Muscle layer of duodenum (tissue), 2 donors: Measurements from ENCODE around the gene PABPC1L.

Experiments used
- H3K27ac ChIP-seq: one replicate; pipeline ENCODE4 v1.7.0; 2013; ENCODE audit warnings: mild to moderate bottlenecking, low read length
- H3K27me3 ChIP-seq: one replicate; pipeline ENCODE4 v1.7.0; 2013; ENCODE audit warnings: low read depth, mild to moderate bottlenecking, control low read depth, low read length
- H3K36me3 ChIP-seq, 2 donors: one replicate each; pipeline ENCODE4 v1.7.0; 2013; ENCODE audit warnings: low read length in 2 of 2, control low read depth in 1 of 2, mild to moderate bottlenecking in 1 of 2; ENCODE audit not compliant: insufficient read depth in 2 of 2, control insufficient read depth in 1 of 2
- H3K4me1 ChIP-seq, 2 donors: one replicate each; pipeline ENCODE4 v1.7.0; 2013; ENCODE audit warnings: low read length in 2 of 2, mild to moderate bottlenecking in 2 of 2, control low read depth in 1 of 2, moderate library complexity in 1 of 2; ENCODE audit not compliant: insufficient read depth in 2 of 2, control insufficient read depth in 1 of 2
- H3K4me3 ChIP-seq, 2 donors: one replicate each; pipeline ENCODE4 v1.7.0; 2013; ENCODE audit warnings: low read length in 2 of 2, low read depth in 1 of 2, mild to moderate bottlenecking in 1 of 2
- H3K9me3 ChIP-seq, 2 donors: one replicate each; pipeline ENCODE4 v1.7.0; 2013; ENCODE audit warnings: low read length in 2 of 2, control low read depth in 1 of 2, mild to moderate bottlenecking in 1 of 2; ENCODE audit not compliant: control insufficient read depth in 1 of 2
- donor health status: healthy.

PABPC1L gene

DNA sequence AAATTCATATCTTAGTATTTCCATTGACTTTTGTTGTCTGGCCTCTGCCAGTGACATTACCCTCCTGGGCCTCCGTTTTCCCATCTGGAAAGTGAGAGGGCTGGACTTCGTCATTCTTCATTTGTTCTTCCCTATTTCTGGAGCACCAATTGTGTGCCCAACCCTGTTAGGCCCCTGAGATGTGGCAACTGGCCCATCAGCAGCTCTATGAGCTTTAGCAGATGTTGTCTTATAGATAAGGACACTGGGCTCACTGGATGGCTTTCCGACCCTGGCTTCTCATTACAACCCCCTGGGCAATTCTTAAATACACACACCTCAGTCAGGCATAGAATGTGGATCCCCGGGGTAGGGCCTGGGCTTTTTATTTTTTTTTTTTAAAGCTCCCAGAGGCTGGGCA, 14.7 kb downstream of the PABPC1L start:
- Histone ChIP-seq H3K36me3 (peaks cover 0 to 7% of the 10 kb centered on the region in 2 donors), H3K27ac (no peak overlapping the region), H3K9me3 (no peaks in the 10 kb centered on the region), H3K27me3 (no peaks in the 10 kb centered on the region), H3K4me1 (no peaks in the 10 kb centered on the region), H3K4me3 (no peak overlapping the region)

DNA sequence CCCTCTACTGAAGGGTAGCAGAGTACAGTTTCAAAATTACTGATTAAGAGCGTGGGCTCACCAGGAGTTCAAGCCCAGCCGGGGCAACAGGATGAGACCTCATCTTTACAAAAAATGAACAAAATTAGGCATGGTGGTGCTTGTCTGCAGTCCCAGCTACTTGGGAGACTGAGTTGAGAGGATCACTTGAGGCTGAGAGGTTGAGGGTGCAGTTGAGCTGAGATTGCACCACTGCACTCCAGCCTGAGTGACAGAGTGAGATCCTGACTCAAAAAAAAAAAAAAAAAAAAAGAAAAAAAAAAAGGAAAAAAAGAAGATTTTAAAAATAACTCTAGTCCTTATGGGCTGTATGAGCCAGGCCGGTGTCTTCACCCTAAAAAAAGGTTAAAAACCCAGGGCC, 18.7 kb downstream of the PABPC1L start:
- H3K4me1 ChIP-seq: no peaks in the 10 kb centered on the region
- H3K4me3 ChIP-seq: no peak overlapping the region
- H3K9me3 ChIP-seq: no peaks in the 10 kb centered on the region
- H3K36me3 ChIP-seq: peaks cover 0 to 9% of the 10 kb centered on the region in 2 donors
- no peaks in the 10 kb centered on the region for H3K27me3 ChIP-seq
- no peak overlapping the region for H3K27ac ChIP-seq

DNA sequence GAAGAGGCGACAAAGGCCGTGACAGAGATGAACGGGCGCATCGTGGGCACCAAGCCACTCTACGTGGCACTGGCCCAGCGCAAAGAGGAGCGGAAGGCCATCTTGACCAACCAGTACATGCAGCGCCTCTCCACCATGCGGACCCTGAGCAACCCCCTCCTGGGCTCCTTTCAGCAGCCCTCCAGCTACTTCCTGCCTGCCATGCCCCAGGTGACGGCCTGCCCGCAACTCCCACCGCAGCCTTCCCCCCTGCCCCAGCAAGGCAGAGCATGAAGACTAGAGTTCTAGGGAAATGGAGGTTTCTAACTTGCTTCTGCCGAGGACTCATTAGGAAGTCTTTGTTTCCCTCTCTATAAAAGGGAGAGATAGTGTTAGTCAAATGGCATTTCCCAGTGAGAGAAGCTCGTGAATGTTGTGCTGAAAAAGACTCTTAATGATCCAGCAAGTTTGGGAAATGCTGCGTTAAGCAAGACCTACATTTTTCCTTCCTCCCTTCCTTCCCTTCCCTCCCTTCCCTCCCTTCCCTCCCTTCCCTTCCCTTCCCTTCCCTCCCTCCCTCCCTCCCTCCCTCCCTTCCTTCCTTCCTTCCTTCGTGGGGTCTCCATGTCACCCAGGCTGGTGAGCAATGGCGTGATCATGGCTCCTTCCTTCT, 20.8 kb downstream of the PABPC1L start:
- H3K36me3 ChIP-seq: peaks cover 0 to 9% of the 10 kb centered on the region in 2 donors
- H3K9me3 ChIP-seq: no peaks in the 10 kb centered on the region
- no peaks in the 10 kb centered on the region for H3K4me1 ChIP-seq
- H3K27ac ChIP-seq: no peak overlapping the region
- no peak overlapping the region for H3K4me3 ChIP-seq
- no peaks in the 10 kb centered on the region for H3K27me3 ChIP-seq

DNA sequence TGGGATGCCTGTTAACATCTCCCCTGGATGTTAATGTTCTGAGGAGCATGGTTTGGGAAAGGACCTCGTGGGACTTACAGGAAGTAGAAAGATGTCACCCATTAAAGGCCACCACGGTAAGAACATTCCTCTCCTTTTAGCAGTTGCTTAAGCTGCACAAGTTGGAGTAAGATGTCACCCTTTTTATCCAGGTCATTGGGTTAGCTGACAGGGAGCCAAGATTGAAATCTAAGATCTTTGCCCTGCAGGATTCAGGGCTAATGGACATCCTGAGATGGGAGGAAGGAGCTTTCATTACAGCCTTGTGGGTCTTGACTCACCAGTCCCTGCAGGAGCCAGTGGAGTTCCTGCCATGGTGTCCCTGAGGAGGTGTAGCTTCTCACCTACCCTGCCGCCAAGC, 22.1 kb downstream of the PABPC1L start:
- Histone ChIP-seq H3K27me3 (no peaks in the 10 kb centered on the region), H3K36me3 (peaks cover 0 to 16% of the 10 kb centered on the region in 2 donors), H3K4me3 (no peak overlapping the region), H3K27ac (no peak overlapping the region), H3K4me1 (no peaks in the 10 kb centered on the region), H3K9me3 (no peaks in the 10 kb centered on the region)

DNA sequence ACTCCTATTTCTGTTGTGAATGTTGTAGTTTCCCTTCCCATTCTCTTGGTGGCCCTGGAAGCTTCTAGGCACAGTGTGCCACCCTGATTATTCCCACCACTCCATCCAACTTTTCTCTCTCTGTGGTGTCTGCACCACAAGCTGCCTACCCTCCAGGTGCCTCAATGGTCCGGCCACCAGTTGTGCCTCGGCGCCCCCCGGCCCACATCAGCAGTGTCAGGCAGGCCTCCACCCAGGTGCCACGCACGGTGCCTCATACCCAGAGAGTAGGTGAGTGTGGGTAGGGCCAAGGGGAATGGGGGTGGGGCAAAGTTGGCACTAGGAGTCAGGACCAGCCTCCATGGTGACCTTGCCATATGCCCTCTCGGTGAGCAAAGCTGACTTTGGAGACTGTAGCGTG, 23.1 kb downstream of the PABPC1L start:
- Histone ChIP-seq H3K4me1 (no peaks in the 10 kb centered on the region), H3K36me3 (peaks cover 0 to 24% of the 10 kb centered on the region in 2 donors), H3K9me3 (no peaks in the 10 kb centered on the region), H3K27ac (no peak overlapping the region), H3K4me3 (no peak overlapping the region), H3K27me3 (no peaks in the 10 kb centered on the region)

DNA sequence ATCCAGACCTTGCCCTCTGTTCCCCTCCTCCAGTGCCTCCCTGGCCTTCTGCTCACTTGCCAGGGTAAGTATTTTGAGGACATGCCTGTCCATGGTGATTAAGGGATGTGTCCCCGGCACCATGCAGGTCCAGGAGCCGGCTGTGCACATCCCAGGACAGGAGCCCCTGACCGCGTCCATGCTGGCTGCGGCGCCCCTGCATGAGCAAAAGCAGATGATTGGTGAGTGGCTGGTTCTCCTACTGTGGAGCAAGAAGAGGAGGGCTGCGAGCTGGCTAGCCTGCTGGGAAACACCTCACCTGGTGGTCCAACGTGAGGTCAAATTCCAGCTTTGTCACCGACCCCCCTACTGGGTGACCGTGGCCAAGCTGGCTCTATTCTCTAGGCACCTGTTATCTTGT, 26.6 kb downstream of the PABPC1L start:
- H3K36me3 ChIP-seq: peaks cover 18 to 33% of the 10 kb centered on the region in 2 donors
- no peaks in the 10 kb centered on the region for H3K4me1 ChIP-seq
- H3K9me3 ChIP-seq: no peaks in the 10 kb centered on the region
- H3K4me3 ChIP-seq: no peak overlapping the region
- no peak overlapping the region for H3K27ac ChIP-seq
- no peaks in the 10 kb centered on the region for H3K27me3 ChIP-seq

DNA sequence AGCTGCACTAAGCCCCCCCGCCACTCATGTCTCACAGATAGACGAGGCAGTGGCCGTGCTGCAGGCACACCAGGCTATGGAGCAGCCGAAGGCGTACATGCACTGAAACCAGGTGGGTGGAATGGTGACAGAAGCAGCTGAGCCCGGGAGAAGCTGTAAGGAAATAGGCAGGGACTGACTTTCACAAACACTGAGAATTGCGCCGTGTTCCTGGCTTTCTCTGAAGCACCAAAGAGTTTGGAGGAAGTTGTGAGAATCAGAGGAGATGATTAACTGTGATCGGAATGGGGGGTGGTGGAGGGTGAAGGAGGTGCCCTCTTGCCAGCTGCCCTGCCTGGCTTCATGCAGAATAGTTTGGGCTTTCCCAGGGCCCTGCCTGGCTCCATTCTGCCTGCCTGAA, 28.8 kb downstream of the PABPC1L start:
- no peak overlapping the region for H3K4me3 ChIP-seq
- H3K36me3 ChIP-seq: peaks cover 40 to 45% of the 10 kb centered on the region in 2 donors
- H3K4me1 ChIP-seq: no peaks in the 10 kb centered on the region
- H3K9me3 ChIP-seq: no peaks in the 10 kb centered on the region
- no peaks in the 10 kb centered on the region for H3K27me3 ChIP-seq
- no peak overlapping the region for H3K27ac ChIP-seq

DNA sequence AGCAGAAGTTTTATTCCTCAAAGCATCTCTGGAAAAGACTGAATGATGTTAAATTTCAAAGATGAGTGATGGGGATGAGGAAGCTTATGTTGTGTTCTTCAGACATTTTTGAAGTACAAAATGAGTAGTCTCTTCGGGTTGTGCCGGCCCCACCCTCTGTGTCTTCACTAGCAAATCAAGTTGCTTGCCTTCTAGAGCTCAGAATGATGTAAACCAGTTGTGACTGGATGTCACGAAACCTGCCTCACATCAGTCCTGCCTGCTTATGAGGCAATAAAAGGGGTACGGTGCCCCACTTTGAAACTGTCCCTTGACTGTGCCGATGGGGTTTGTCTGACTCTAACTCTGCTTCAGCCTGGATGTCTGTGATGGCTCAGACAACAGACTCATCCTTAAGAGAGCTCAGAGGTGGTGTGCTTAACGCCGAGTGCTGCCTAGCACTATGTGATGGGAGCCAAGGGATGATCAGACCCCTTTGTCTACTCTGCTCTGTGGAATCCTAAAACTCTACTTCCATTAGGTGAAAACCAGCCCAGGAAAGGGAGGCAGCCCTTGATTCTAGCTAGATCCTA, 31.3 kb downstream of the PABPC1L start:
- no peaks in the 10 kb centered on the region for H3K9me3 ChIP-seq
- no peak overlapping the region for H3K4me3 ChIP-seq
- no peaks in the 10 kb centered on the region for H3K4me1 ChIP-seq
- H3K36me3 ChIP-seq: peaks cover 56 to 68% of the 10 kb centered on the region in 2 donors
- H3K27ac ChIP-seq: no peak overlapping the region
- H3K27me3 ChIP-seq: no peaks in the 10 kb centered on the region

DNA sequence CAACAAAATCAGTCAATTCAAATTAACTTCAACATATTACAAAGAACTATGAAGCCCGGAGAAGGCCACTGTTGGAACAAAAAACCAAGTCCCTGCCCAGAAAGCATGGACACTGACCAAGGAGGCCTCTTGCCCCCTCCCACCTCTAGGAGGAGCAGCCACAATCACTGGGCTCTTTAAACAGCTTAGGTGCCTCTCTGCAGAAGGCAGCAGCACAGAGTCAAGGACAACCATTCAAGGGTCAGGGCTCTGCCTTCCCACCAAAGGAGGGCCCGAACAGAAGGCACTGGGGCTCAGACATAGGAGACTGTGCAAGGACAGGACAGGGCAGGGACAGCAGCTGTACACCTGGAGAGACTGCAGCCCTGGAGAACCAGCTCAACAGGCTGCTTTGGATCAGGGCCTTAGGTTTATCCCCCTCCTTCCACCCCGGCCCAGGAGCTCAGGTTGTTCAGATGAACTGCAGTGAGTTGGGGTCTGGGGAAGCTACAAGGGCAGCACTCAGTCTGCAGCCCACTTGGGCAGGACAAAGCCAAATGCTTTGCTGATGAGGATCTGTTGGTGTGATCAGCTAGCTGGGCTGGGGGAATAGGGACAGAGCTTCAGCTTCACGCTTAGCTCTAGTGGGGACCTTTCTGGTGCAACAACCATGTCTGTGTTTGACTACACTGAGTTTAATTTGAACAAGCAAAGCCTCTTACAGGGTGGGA, 32.6 kb downstream of the PABPC1L start:
- no peaks in the 10 kb centered on the region for H3K9me3 ChIP-seq
- H3K36me3 ChIP-seq: peaks cover 56 to 66% of the 10 kb centered on the region in 2 donors
- H3K27me3 ChIP-seq: no peaks in the 10 kb centered on the region
- H3K4me3 ChIP-seq: no peak overlapping the region
- H3K4me1 ChIP-seq: no peaks in the 10 kb centered on the region
- H3K27ac ChIP-seq: no peak overlapping the region

DNA sequence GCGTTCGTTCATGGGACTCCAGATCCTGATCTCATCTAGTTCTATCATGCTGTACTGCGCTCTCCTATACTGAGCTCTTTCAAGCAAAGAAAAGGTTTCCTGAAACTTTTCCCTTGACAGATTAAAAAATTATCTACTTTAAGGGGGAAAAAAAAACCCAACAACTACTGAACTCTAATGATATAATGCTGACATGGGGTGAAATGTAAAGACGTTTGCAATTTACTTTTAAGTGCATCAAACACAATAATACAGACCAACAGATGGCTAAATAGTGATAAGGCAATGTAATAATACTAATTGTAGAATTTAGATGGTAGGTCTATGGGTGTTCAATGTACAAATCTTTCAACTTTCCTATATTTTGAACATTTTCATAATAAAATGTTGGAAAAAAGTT, 34.0 kb downstream of the PABPC1L start:
- no peaks in the 10 kb centered on the region for H3K9me3 ChIP-seq
- no peak overlapping the region for H3K4me3 ChIP-seq
- peaks cover 67 to 76% of the 10 kb centered on the region in 2 donors for H3K36me3 ChIP-seq
- no peak overlapping the region for H3K27ac ChIP-seq
- no peaks in the 10 kb centered on the region for H3K4me1 ChIP-seq
- H3K27me3 ChIP-seq: no peaks in the 10 kb centered on the region

DNA sequence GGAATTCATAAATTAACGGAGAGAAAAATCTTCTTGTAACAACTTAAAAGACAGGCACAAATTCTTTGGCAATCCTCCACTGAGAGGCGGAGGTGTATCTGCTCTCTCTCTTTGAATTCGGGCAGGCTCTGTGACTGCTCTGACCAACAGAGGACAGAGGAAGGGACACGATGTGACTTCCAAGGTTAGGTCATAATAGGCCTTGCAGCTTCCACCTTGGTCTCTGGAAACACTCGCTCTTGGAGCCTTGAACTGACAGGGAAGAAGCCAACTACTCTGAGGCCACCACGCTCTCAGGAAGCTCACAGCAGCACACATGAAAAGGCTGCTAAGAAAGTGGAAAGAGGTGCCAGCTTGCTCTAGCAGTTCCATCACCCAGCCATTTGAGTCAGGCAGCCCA, 35.4 kb downstream of the PABPC1L start:
- H3K36me3 ChIP-seq: peaks cover 63 to 86% of the 10 kb centered on the region in 2 donors
- no peaks in the 10 kb centered on the region for H3K4me1 ChIP-seq
- no peak overlapping the region for H3K27ac ChIP-seq
- H3K4me3 ChIP-seq: no peak overlapping the region
- H3K27me3 ChIP-seq: no peaks in the 10 kb centered on the region
- no peaks in the 10 kb centered on the region for H3K9me3 ChIP-seq
